HEK293 (cell line): ENCODE results near the gene KIDINS220.

Experiments
- CTCF ChIA-PET: fragments of 350-600 bp; formaldehyde crosslinking; extraction: SDS; loops from one replicate; lab custom pipeline; 2021; ENCODE audit warnings: antibody characterized with exemption; lab: Yijun Ruan, JAX
- POLR2A ChIA-PET: fragments of 300-600 bp; formaldehyde crosslinking; extraction: SDS; loops from one replicate; lab custom pipeline; 2020; ENCODE audit warnings: antibody characterized with exemption, inconsistent platforms; lab: Yijun Ruan, JAX
- H3K27ac ChIP-seq: fragments of 200-500 bp; sonication (Bioruptor generic); 2 replicates; pipeline ENCODE4 v1.5.1; 2014; ENCODE audit warnings: low read depth, low read length, control low read depth, inconsistent platforms; ENCODE audit errors: extremely low read depth
- H3K36me3 ChIP-seq, 2 experiments: fragments of 200-500 bp in 1 of 2; sonication (Bioruptor generic) in 1 of 2; 1 replicate in 1 of 2; 2 replicates in 1 of 2; pipeline ENCODE4 v1.5.1; 2014 to 2017; ENCODE audit warnings: inconsistent platforms in 2 of 2, low read length in 2 of 2; ENCODE audit not compliant: control insufficient read depth in 2 of 2, insufficient read depth in 1 of 2
- H3K4me1 ChIP-seq: fragments of 200-500 bp; sonication (Bioruptor generic); 2 replicates; pipeline ENCODE4 v1.5.1; 2014; ENCODE audit warnings: mild to moderate bottlenecking, low read length, inconsistent platforms; ENCODE audit not compliant: control insufficient read depth, insufficient read depth
- H3K4me3 ChIP-seq: 2 replicates; pipeline ENCODE4 v1.5.1; 2011; ENCODE audit warnings: low read depth, mild to moderate bottlenecking, control low read depth, low read length, moderate library complexity
- H3K9me3 ChIP-seq: fragments of 200-500 bp; sonication (Bioruptor generic); 2 replicates; pipeline ENCODE4 v1.5.1; 2014; ENCODE audit warnings: low read depth, low read length, inconsistent platforms; ENCODE audit not compliant: control insufficient read depth, insufficient read depth
- EGR2 ChIP-seq: fragments of 450-650 bp; formaldehyde crosslinking; IDR thresholded peaks from 2 replicates; pipeline ENCODE4 v1.5.1; 2016; ENCODE audit warnings: low read depth, missing biosample characterization, missing genetic modification characterization
- FEZF1 ChIP-seq: fragments of 450-650 bp; formaldehyde crosslinking; IDR thresholded peaks from 2 replicates; pipeline ENCODE4 v1.5.1; 2016; ENCODE audit warnings: missing biosample characterization, missing genetic modification characterization
- HIC1 ChIP-seq: fragments of 450-650 bp; formaldehyde crosslinking; IDR thresholded peaks from 2 replicates; pipeline ENCODE4 v1.5.1; 2016; ENCODE audit warnings: missing biosample characterization, missing genetic modification characterization
- KLF17 ChIP-seq: fragments of 450-650 bp; formaldehyde crosslinking; IDR thresholded peaks from 2 replicates; pipeline ENCODE4 v1.5.1; 2016; ENCODE audit warnings: missing biosample characterization, missing genetic modification characterization
- SCRT2 ChIP-seq: fragments of 450-650 bp; formaldehyde crosslinking; IDR thresholded peaks from 2 replicates; pipeline ENCODE4 v1.5.1; 2016; ENCODE audit warnings: missing biosample characterization, missing genetic modification characterization
- SP7 ChIP-seq: fragments of 450-650 bp; formaldehyde crosslinking; IDR thresholded peaks from 2 replicates; pipeline ENCODE4 v1.5.1; 2016; ENCODE audit warnings: missing biosample characterization, missing genetic modification characterization
- ZBTB21 ChIP-seq: fragments of 450-650 bp; formaldehyde crosslinking; IDR thresholded peaks from 2 replicates; pipeline ENCODE4 v1.5.1; 2017; ENCODE audit warnings: missing biosample characterization, missing genetic modification characterization
- ZFHX2 ChIP-seq: fragments of 450-650 bp; formaldehyde crosslinking; conservative IDR thresholded peaks from 2 replicates; pipeline ENCODE4 v1.5.1; 2016; ENCODE audit warnings: missing biosample characterization, missing genetic modification characterization
- ZNF146 ChIP-seq: fragments of 450-650 bp; formaldehyde crosslinking; IDR thresholded peaks from 2 replicates; pipeline ENCODE4 v1.5.1; 2016; ENCODE audit warnings: missing biosample characterization, missing genetic modification characterization
- ZNF157 ChIP-seq: fragments of 450-650 bp; formaldehyde crosslinking; IDR thresholded peaks from 2 replicates; pipeline ENCODE4 v1.5.1; 2016; ENCODE audit warnings: missing biosample characterization, missing genetic modification characterization
- ZNF366 ChIP-seq: fragments of 450-650 bp; formaldehyde crosslinking; conservative IDR thresholded peaks from 2 replicates; pipeline ENCODE4 v1.5.1; 2016; ENCODE audit warnings: missing biosample characterization, missing genetic modification characterization
- ZNF394 ChIP-seq: fragments of 450-650 bp; formaldehyde crosslinking; IDR thresholded peaks from 2 replicates; pipeline ENCODE4 v1.5.1; 2016; ENCODE audit warnings: missing biosample characterization, missing genetic modification characterization, mild to moderate bottlenecking, moderate library complexity, borderline replicate concordance
- ZNF521 ChIP-seq: fragments of 450-650 bp; formaldehyde crosslinking; IDR thresholded peaks from 2 replicates; pipeline ENCODE4 v1.5.1; 2017; ENCODE audit warnings: missing biosample characterization, mild to moderate bottlenecking, missing genetic modification characterization
- ZNF600 ChIP-seq: fragments of 450-650 bp; formaldehyde crosslinking; IDR thresholded peaks from 2 replicates; pipeline ENCODE4 v1.5.1; 2016; ENCODE audit warnings: missing biosample characterization, missing genetic modification characterization
- ZNF629 ChIP-seq: fragments of 450-650 bp; formaldehyde crosslinking; IDR thresholded peaks from 2 replicates; pipeline ENCODE4 v1.5.1; 2017; ENCODE audit warnings: missing biosample characterization, missing genetic modification characterization
- ZNF660 ChIP-seq: fragments of 450-650 bp; IDR thresholded peaks from 2 replicates; pipeline ENCODE4 v1.5.1; 2018; ENCODE audit warnings: missing biosample characterization, mild to moderate bottlenecking, missing genetic modification characterization
- TF ChIP-seq, protein P1 (sequence below): fragments of 450-650 bp; formaldehyde crosslinking; IDR thresholded peaks from 2 replicates; pipeline ENCODE4 v1.5.1; 2016; ENCODE audit warnings: missing biosample characterization, missing genetic modification characterization
- TF ChIP-seq, protein P2 (sequence below): fragments of 450-650 bp; formaldehyde crosslinking; IDR thresholded peaks from 2 replicates; pipeline ENCODE4 v1.5.1; 2016; ENCODE audit warnings: missing biosample characterization, missing genetic modification characterization

Gene KIDINS220

GRCh38 chr2:8803658-8804379 lies 33.6 kb downstream of the KIDINS220 start:
- H3K27ac ChIP-seq, result peak overlapping the region; percentile 13; the same call in 1 of the 2 replicates
- TF ChIP-seq HIC1 (0 out of 2 replicates have a peak, but pooled peaks have one; percentile 11), SCRT2 (tag by site-specific recombination) (peak; percentile 72), EGR2 (tag by site-specific recombination) (peak; percentile 71), ZNF660 (tag by site-specific recombination) (0 out of 2 replicates have a peak, but pooled peaks have one; percentile 40), ZBTB21 (tag by site-specific recombination) (peak; percentile 81), ZFHX2 (tag by site-specific recombination) (peak; percentile 66), ZNF629 (peak; percentile 94), KLF17 (tag by site-specific recombination) (no peak), SP7 (peak; percentile 32; the same call in 1 of the 2 replicates), ZNF600 (tag by site-specific recombination) (peak; percentile 60; the same call in 1 of the 2 replicates), FEZF1 (tag by site-specific recombination) (peak; percentile 28; the same call in 1 of the 2 replicates), ZNF394 (tag by site-specific recombination) (peak; percentile 20; the same call in 1 of the 2 replicates), ZNF366 (tag by site-specific recombination) (peak; percentile 87), ZNF521 (no peak)
- TF ChIP-seq, protein P1, sequence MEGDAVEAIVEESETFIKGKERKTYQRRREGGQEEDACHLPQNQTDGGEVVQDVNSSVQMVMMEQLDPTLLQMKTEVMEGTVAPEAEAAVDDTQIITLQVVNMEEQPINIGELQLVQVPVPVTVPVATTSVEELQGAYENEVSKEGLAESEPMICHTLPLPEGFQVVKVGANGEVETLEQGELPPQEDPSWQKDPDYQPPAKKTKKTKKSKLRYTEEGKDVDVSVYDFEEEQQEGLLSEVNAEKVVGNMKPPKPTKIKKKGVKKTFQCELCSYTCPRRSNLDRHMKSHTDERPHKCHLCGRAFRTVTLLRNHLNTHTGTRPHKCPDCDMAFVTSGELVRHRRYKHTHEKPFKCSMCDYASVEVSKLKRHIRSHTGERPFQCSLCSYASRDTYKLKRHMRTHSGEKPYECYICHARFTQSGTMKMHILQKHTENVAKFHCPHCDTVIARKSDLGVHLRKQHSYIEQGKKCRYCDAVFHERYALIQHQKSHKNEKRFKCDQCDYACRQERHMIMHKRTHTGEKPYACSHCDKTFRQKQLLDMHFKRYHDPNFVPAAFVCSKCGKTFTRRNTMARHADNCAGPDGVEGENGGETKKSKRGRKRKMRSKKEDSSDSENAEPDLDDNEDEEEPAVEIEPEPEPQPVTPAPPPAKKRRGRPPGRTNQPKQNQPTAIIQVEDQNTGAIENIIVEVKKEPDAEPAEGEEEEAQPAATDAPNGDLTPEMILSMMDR (tag by site-specific recombination), result no peak
- TF ChIP-seq, protein P2, sequence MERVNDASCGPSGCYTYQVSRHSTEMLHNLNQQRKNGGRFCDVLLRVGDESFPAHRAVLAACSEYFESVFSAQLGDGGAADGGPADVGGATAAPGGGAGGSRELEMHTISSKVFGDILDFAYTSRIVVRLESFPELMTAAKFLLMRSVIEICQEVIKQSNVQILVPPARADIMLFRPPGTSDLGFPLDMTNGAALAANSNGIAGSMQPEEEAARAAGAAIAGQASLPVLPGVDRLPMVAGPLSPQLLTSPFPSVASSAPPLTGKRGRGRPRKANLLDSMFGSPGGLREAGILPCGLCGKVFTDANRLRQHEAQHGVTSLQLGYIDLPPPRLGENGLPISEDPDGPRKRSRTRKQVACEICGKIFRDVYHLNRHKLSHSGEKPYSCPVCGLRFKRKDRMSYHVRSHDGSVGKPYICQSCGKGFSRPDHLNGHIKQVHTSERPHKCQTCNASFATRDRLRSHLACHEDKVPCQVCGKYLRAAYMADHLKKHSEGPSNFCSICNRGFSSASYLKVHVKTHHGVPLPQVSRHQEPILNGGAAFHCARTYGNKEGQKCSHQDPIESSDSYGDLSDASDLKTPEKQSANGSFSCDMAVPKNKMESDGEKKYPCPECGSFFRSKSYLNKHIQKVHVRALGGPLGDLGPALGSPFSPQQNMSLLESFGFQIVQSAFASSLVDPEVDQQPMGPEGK, result no peak
- TF ChIP-seq, all 188 proteins: peak for 12
- H3K4me1 ChIP-seq, result peaks cover 19% of the 10 kb centered on the region
- H3K4me3 ChIP-seq, result no peak overlapping the region
- ChIA-PET POLR2A (interaction anchor here (0.8 to 1.4 kb wide), 2 partner anchors 10 to 122 kb away, joined by 3 read pairs; partner anchors contain the start of gene ID2), CTCF (interaction anchor here (0.6 to 2.1 kb wide), 5 partner anchors 9 to 1065 kb away, joined by 3 to 6 read pairs (median 4); no protein-coding TSS in a partner anchor)
- no peaks in the 10 kb centered on the region for H3K9me3 ChIP-seq
- peaks cover 4 to 43% of the 10 kb centered on the region in 2 experiments; a peak in 2 of 3 replicates for H3K36me3 ChIP-seq

- Histone ChIP-seq H3K36me3 (peaks cover 4 to 46% of the 10 kb centered on the region in 2 experiments), H3K4me3 (no peak overlapping the region), H3K27ac (no peak overlapping the region), H3K9me3 (no peaks in the 10 kb centered on the region), H3K4me1 (peaks cover 19% of the 10 kb centered on the region)
- TF ChIP-seq ZNF146 (tag by site-specific recombination) (no peak), ZNF157 (tag by site-specific recombination) (peak; percentile 51; the same call in 1 of the 2 replicates)
- ChIA-PET CTCF (interaction anchor here (1.3 kb wide), 1 partner anchor 15 kb away, joined by 3 read pairs; no protein-coding TSS in a partner anchor), POLR2A (interaction anchor here (1.4 kb wide), 1 partner anchor 9 kb away, joined by 3 read pairs; no protein-coding TSS in a partner anchor)
Measured at GRCh38 chr2:8802741-8803140, 34.7 kb downstream of the KIDINS220 start.
